ENCODE results near the gene TP53I11. TPM values are rescaled to one million over a fixed set of nuclear protein-coding genes. Genes with fewer than 3 reads are reported as not detected.

Gene TP53I11
- total RNA-seq, 1 experiment from 2014 or later = 42.4 TPM

GRCh38 chr11:44899959-44900358, 50.7 kb downstream of the TP53I11 start:
- peak; percentile 95 for ATAC-seq
- 0 out of 2 replicates have a peak, but pooled peaks have one; percentile 28 for TF ChIP-seq SP1 (CRISPR knock-in tag; conservative IDR thresholded peaks at IDR 0.05)
- TF ChIP-seq TEAD4 (CRISPR knock-in tag; IDR thresholded peaks at IDR 0.05) = no peak
- no peak for TF ChIP-seq ELF4 (CRISPR knock-in tag; IDR thresholded peaks at IDR 0.05; ENCODE audit: low read depth)
- TF ChIP-seq ZNF317 (CRISPR knock-in tag; IDR thresholded peaks at IDR 0.05; ENCODE audit: borderline replicate concordance, low read depth) = no peak
- TF ChIP-seq PREB (CRISPR knock-in tag; IDR thresholded peaks at IDR 0.05; ENCODE audit: borderline replicate concordance) = no peak
- TF ChIP-seq ZNF281 (CRISPR knock-in tag; IDR thresholded peaks at IDR 0.05) = no peak
- peak; percentile 87 for TF ChIP-seq NFYB (CRISPR knock-in tag; conservative IDR thresholded peaks at IDR 0.05; ENCODE audit: low read depth)
- Mint-ChIP-seq H3K9me3 (peaks cover 18% of the 10 kb centered on the region), H3K4me1 (peaks cover 12% of the 10 kb centered on the region), H3K4me3 (no peak overlapping the region), H3K36me3 (peaks cover 13% of the 10 kb centered on the region), H3K27ac (no peak overlapping the region), H3K27me3 (ENCODE audit: low read depth) (no peaks in the 10 kb centered on the region)
- ChIA-PET POLR2A (interaction anchor here (1.1 kb wide), 1 partner anchor 49 kb away, joined by 3 read pairs; no protein-coding TSS in a partner anchor), CTCF (interaction anchor here (0.6 to 5.3 kb wide), 9 partner anchors 12 to 340 kb away, joined by 3 to 38 read pairs (median 3); no protein-coding TSS in a partner anchor)
- DNase-seq (ENCODE audit: low spot score) = peak; percentile 71

- no peak overlapping the region for H3K27ac Mint-ChIP-seq
- peaks cover 31% of the 10 kb centered on the region for H3K4me1 Mint-ChIP-seq
- ATAC-seq (peak; percentile 93), DNase-seq (ENCODE audit: low spot score) (peak; percentile 92)
- peaks cover 11% of the 10 kb centered on the region for H3K9me3 Mint-ChIP-seq
- H3K36me3 Mint-ChIP-seq = peaks cover 9% of the 10 kb centered on the region
- POLR2A ChIA-PET = interaction anchor here (0.6 kb wide), 1 partner anchor 77 kb away, joined by 3 read pairs; no protein-coding TSS in a partner anchor
- H3K4me3 Mint-ChIP-seq = no peak overlapping the region
- TF ChIP-seq OVOL2 (CRISPR knock-in tag; IDR thresholded peaks at IDR 0.05; ENCODE audit: borderline replicate concordance) (no peak), FOXP1 (CRISPR knock-in tag; IDR thresholded peaks at IDR 0.05; ENCODE audit: borderline replicate concordance) (peak; percentile 37; the same call in 1 of the 2 replicates), STAT6 (CRISPR knock-in tag; conservative IDR thresholded peaks at IDR 0.05; ENCODE audit: low read depth) (no peak), USF1 (CRISPR knock-in tag; IDR thresholded peaks at IDR 0.05) (no peak), ZNF512 (CRISPR knock-in tag; IDR thresholded peaks at IDR 0.05; ENCODE audit: borderline replicate concordance) (no peak), ZNF396 (CRISPR knock-in tag; IDR thresholded peaks at IDR 0.05; ENCODE audit: borderline replicate concordance) (no peak), USF2 (CRISPR knock-in tag; IDR thresholded peaks at IDR 0.05) (peak; percentile 20; the same call in 1 of the 2 replicates), ZNF416 (CRISPR knock-in tag; IDR thresholded peaks at IDR 0.05) (0 out of 2 replicates have a peak, but pooled peaks have one; percentile 11), MAX (CRISPR knock-in tag; IDR thresholded peaks at IDR 0.05) (peak; percentile 20; the same call in 1 of the 2 replicates), CTCF (IDR thresholded peaks at IDR 0.05) (peak; percentile 95), SP1 (CRISPR knock-in tag; conservative IDR thresholded peaks at IDR 0.05) (0 out of 2 replicates have a peak, but pooled peaks have one; percentile 17), TP53 (CRISPR knock-in tag; IDR thresholded peaks at IDR 0.05) (no peak)
- CTCF ChIA-PET = interaction anchor here (0.6 to 2.0 kb wide), 36 partner anchors 8 to 337 kb away, joined by 3 to 17 read pairs (median 4); partner anchors contain the start of gene TSPAN18
- H3K27me3 Mint-ChIP-seq (ENCODE audit: low read depth) = no peaks in the 10 kb centered on the region
Measured at GRCh38 chr11:44893846-44894617, 56.7 kb downstream of the TP53I11 start.
